HCT116 (cell line): ENCODE measurements around the gene SPTLC3. TPM values are rescaled to one million over a fixed set of nuclear protein-coding genes. Genes with fewer than 3 reads are reported as not detected.

ENCODE experiments used
- ATAC-seq: fragments of 200-7000 bp; cut with Tn5 transposase; 2 replicates; pipeline ENCODE4 v1.9.1; 2020; ENCODE audit warnings: mild to moderate bottlenecking, moderate library complexity
- BruUV-seq: library from RNA; stranded (reverse); fragments of 400-500 nt; replicated peaks from 2 replicates; lab custom pipeline; 2021; lab: Mats Ljungman, UMichigan
- CTCF ChIA-PET: fragments of 300-600 bp; sonication (Branson Sonifier 250); formaldehyde crosslinking; loops from one replicate; lab custom pipeline; 2021; ENCODE audit warnings: antibody characterized with exemption; lab: Charles Lee
- POLR2A ChIA-PET: fragments of 300-600, 350-600 bp; sonication (Branson Sonifier 250); formaldehyde crosslinking; loops from one replicate; lab custom pipeline; 2021; ENCODE audit warnings: antibody characterized with exemption; lab: Charles Lee
- RAD21 ChIA-PET, 2 experiments: fragments of 300-600 bp; sonication (Branson Sonifier 250); formaldehyde crosslinking; loops; one replicate each; lab custom pipeline; 2023; ENCODE audit warnings: low total read pairs in 2 of 2; ENCODE audit not compliant: uncharacterized antibody in 2 of 2, unreplicated experiment in 2 of 2, low non-redundant PET in 1 of 2; lab: Charles Lee
- DNase-seq: peaks from one replicate; pipeline ENCODE4 v3.0.0-alpha.2; 2010; ENCODE audit warnings: low read depth, low spot score
- H2AFZ ChIP-seq: fragments of 200-600 bp; shearing (Covaris generic), sonication (generic); 2 replicates; pipeline ENCODE4 v1.6.1; 2017; ENCODE audit warnings: low read depth, mixed run types, mixed read lengths, antibody characterized with exemption, low read length; ENCODE audit not compliant: poor library complexity, severe bottlenecking
- H3K27ac ChIP-seq: 2 replicates; pipeline ENCODE4 v1.5.1; 2012; ENCODE audit warnings: low read depth, low read length
- H3K27me3 ChIP-seq: fragments of 200-600 bp; sonication (generic); 2 replicates; pipeline ENCODE4 v1.6.1; 2016; ENCODE audit warnings: mixed run types, low read length, mixed read lengths; ENCODE audit not compliant: insufficient read depth
- H3K36me3 ChIP-seq, 2 experiments: fragments of 200-500 bp in 1 of 2; fragments of 200-600 bp in 1 of 2; sonication (Bioruptor generic) in 1 of 2; sonication (generic) in 1 of 2; 2 replicates each; pipeline versions ENCODE4 v1.5.1 to v1.6.1; 2014 to 2016; ENCODE audit warnings: low read length in 2 of 2, inconsistent platforms in 1 of 2, mixed read lengths in 1 of 2, mixed run types in 1 of 2; ENCODE audit not compliant: insufficient read depth in 2 of 2, control insufficient read depth in 1 of 2
- H3K4me1 ChIP-seq, 2 experiments: fragments of 200-600 bp in 1 of 2; sonication (generic) in 1 of 2; 2 replicates each; pipeline versions ENCODE4 v1.5.1 to v1.6.1; 2012 to 2017; ENCODE audit warnings: low read length in 2 of 2, inconsistent platforms in 1 of 2, mild to moderate bottlenecking in 1 of 2, mixed read lengths in 1 of 2, mixed run types in 1 of 2, moderate library complexity in 1 of 2; ENCODE audit not compliant: insufficient read depth in 2 of 2, control insufficient read depth in 1 of 2
- H3K4me2 ChIP-seq: fragments of 200-600 bp; sonication (generic); 2 replicates; pipeline ENCODE4 v1.6.1; 2017; ENCODE audit warnings: mixed run types, low read length, mixed read lengths
- H3K4me3 ChIP-seq, 2 experiments: fragments of 200-600 bp in 1 of 2; sonication (generic) in 1 of 2; replicated peaks in 1 of 2; 2 replicates each; pipeline ENCODE4 v1.5.1; 2011 to 2016; ENCODE audit warnings: low read length in 2 of 2, control low read depth in 1 of 2, low read depth in 1 of 2, mild to moderate bottlenecking in 1 of 2, mixed read lengths in 1 of 2, mixed run types in 1 of 2
- H3K79me2 ChIP-seq: fragments of 200-600 bp; sonication (generic); 2 replicates; pipeline ENCODE4 v1.6.1; 2017; ENCODE audit warnings: mild to moderate bottlenecking, mixed run types, low read length, moderate library complexity, mixed read lengths; ENCODE audit not compliant: insufficient read depth
- H3K9ac ChIP-seq: fragments of 200-600 bp; sonication (generic); 2 replicates; pipeline ENCODE4 v1.6.1; 2016; ENCODE audit warnings: low read length, mixed read lengths
- H3K9me2 ChIP-seq: fragments of 200-600 bp; sonication (generic), shearing (Covaris generic); 2 replicates; pipeline ENCODE4 v1.6.1; 2017; ENCODE audit warnings: mixed run types, mild to moderate bottlenecking, moderate library complexity; ENCODE audit not compliant: insufficient read depth
- H3K9me3 ChIP-seq, 2 experiments: fragments of 200-500 bp in 1 of 2; fragments of 200-600 bp in 1 of 2; sonication (Bioruptor generic) in 1 of 2; sonication (generic) in 1 of 2; 2 replicates each; pipeline ENCODE4 v1.6.1; 2014 to 2017; ENCODE audit warnings: low read length in 2 of 2, mixed read lengths in 2 of 2, inconsistent platforms in 1 of 2, low read depth in 1 of 2, mild to moderate bottlenecking in 1 of 2, mixed run types in 1 of 2, moderate library complexity in 1 of 2; ENCODE audit not compliant: control insufficient read depth in 1 of 2, insufficient read depth in 1 of 2
- H4K20me1 ChIP-seq: fragments of 200-600 bp; sonication (generic), shearing (Covaris generic); 2 replicates; pipeline ENCODE4 v1.6.1; 2017; ENCODE audit warnings: mixed run types, mild to moderate bottlenecking, moderate library complexity; ENCODE audit not compliant: insufficient read depth
- ELF1 ChIP-seq: IDR thresholded peaks from 2 replicates; pipeline ENCODE4 v1.6.1; 2012; ENCODE audit warnings: low read depth, borderline replicate concordance
- EZH2phosphoT487 ChIP-seq: fragments of 200-600 bp; IDR thresholded peaks from 2 replicates; pipeline ENCODE4 v1.6.1; 2018; ENCODE audit warnings: antibody characterized with exemption, borderline replicate concordance
- POLR2AphosphoS5 ChIP-seq: IDR thresholded peaks from 2 replicates; pipeline ENCODE4 v1.6.1; 2011; ENCODE audit warnings: mild to moderate bottlenecking, low read depth, low read length, moderate library complexity
- SIN3A ChIP-seq: IDR thresholded peaks from 2 replicates; pipeline ENCODE4 v1.6.1; 2012; ENCODE audit warnings: low read depth
- TCF7L2 ChIP-seq: IDR thresholded peaks from 2 replicates; pipeline ENCODE4 v1.7.0; 2011; ENCODE audit warnings: borderline replicate concordance, inconsistent platforms; ENCODE audit not compliant: insufficient read depth, insufficient read length; ENCODE audit errors: extremely low read depth
- ZNF274 ChIP-seq: fragments of 200-500 bp; sonication (Bioruptor generic); IDR thresholded peaks from 2 replicates; pipeline ENCODE4 v1.6.1; 2014; ENCODE audit warnings: mild to moderate bottlenecking, low read depth, low read length, inconsistent platforms
- intact Hi-C: fragments of 100-400 bp; cut with micrococcal nuclease; formaldehyde crosslinking; loops from 2 replicates; pipeline ENCODE4 v1.10.0; 2022
- total RNA-seq: library from RNA; stranded (reverse); gene quantifications from one replicate; pipeline ENCODE4 v1.2.1, GENCODE V29; 2021; ENCODE audit not compliant: unreplicated experiment
- TF ChIP-seq, protein P1 (sequence below): IDR thresholded peaks from 2 replicates; pipeline ENCODE4 v1.6.1; 2012; ENCODE audit warnings: low read depth

Gene SPTLC3
- total RNA-seq, 1 experiment from 2014 or later: not detected

DNA sequence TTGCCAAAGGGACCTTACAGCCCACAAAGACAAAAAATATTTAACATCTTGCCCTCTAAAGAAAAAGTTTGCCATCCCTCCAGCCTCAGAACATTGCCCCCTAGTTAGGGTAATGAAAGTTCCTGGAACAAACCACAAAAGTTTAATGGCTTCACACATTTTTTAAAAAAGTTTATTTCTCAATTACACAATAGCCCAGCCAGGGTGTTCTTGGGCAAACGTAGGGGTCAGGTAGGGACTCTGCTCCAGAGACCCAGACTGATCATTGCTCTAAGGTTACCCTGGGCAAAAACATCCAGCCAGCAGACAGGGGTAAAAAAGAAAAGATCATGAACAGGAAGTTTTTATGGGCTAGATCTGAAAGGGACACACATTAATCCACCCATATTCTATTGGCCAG, 207.8 kb downstream of the SPTLC3 start:
- Histone ChIP-seq H3K79me2 (no peaks in the 10 kb centered on the region), H3K27ac (no peak overlapping the region), H4K20me1 (no peaks in the 10 kb centered on the region), H3K4me1 (no peaks in the 10 kb centered on the region; a peak in 1 of 4 replicates), H3K27me3 (peaks cover 64% of the 10 kb centered on the region), H3K9me3 (no peaks in the 10 kb centered on the region), H2AFZ (no peak overlapping the region), H3K9me2 (no peaks in the 10 kb centered on the region), H3K9ac (no peak overlapping the region), H3K4me3 (no peak overlapping the region), H3K4me2 (no peak overlapping the region), H3K36me3 (no peaks in the 10 kb centered on the region)
- ChIA-PET CTCF (no interaction called here), POLR2A (no interaction called here), RAD21 (no interaction called here)
- DNase-seq: no peak
- no peak for TF ChIP-seq POLR2AphosphoS5
- TF ChIP-seq SIN3A: no peak
- TF ChIP-seq, protein P1, sequence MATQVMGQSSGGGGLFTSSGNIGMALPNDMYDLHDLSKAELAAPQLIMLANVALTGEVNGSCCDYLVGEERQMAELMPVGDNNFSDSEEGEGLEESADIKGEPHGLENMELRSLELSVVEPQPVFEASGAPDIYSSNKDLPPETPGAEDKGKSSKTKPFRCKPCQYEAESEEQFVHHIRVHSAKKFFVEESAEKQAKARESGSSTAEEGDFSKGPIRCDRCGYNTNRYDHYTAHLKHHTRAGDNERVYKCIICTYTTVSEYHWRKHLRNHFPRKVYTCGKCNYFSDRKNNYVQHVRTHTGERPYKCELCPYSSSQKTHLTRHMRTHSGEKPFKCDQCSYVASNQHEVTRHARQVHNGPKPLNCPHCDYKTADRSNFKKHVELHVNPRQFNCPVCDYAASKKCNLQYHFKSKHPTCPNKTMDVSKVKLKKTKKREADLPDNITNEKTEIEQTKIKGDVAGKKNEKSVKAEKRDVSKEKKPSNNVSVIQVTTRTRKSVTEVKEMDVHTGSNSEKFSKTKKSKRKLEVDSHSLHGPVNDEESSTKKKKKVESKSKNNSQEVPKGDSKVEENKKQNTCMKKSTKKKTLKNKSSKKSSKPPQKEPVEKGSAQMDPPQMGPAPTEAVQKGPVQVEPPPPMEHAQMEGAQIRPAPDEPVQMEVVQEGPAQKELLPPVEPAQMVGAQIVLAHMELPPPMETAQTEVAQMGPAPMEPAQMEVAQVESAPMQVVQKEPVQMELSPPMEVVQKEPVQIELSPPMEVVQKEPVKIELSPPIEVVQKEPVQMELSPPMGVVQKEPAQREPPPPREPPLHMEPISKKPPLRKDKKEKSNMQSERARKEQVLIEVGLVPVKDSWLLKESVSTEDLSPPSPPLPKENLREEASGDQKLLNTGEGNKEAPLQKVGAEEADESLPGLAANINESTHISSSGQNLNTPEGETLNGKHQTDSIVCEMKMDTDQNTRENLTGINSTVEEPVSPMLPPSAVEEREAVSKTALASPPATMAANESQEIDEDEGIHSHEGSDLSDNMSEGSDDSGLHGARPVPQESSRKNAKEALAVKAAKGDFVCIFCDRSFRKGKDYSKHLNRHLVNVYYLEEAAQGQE: no peak
- no peak for TF ChIP-seq ZNF274
- no peak for TF ChIP-seq ELF1
- no peak for TF ChIP-seq EZH2phosphoT487
- TF ChIP-seq TCF7L2: no peak
- no TSS peak for BruUV-seq
- intact Hi-C loops: no loop called here
- no peak for ATAC-seq

Other genes starting within 250 kb of the SPTLC3 start
- gene ISM1, start 212.3 kb downstream of the SPTLC3 start, total RNA-seq: 0.37 TPM